CD4-positive, alpha-beta T cell treated with Interleukin-10 for 1 hour (primary cell): Measurements from ENCODE around the gene MAST2.
"Not testable (repeated sequence)": the region's sequence is repeated elsewhere in the genome, so short reads cannot be mapped to it uniquely, and the experiment has no call there.

Experiments
- DNase-seq: peaks from one replicate; pipeline ENCODE4 v3.0.0-alpha.2; 2020

The MAST2 gene

GRCh38 chr1:45952072-45952471 is 148.7 kb downstream of the MAST2 start:
- no peak for DNase-seq

- no peak for DNase-seq
Measured at GRCh38 chr1:45953934-45954847, 150.8 kb downstream of the MAST2 start.

- DNase-seq = no peak
Measured at GRCh38 chr1:45957684-45958083, 154.3 kb downstream of the MAST2 start.

GRCh38 chr1:45958317-45958716 is 154.9 kb downstream of the MAST2 start:
- no peak for DNase-seq

GRCh38 chr1:45960930-45961715 is 157.7 kb downstream of the MAST2 start:
- no peak for DNase-seq

GRCh38 chr1:45961936-45962335 is 158.5 kb downstream of the MAST2 start:
- DNase-seq = not testable (repeated sequence)

GRCh38 chr1:45968941-45969666 is 165.7 kb downstream of the MAST2 start:
- no peak for DNase-seq

- no peak for DNase-seq
Measured at GRCh38 chr1:45969866-45970265, 166.5 kb downstream of the MAST2 start.

- DNase-seq = no peak
Measured at GRCh38 chr1:45971335-45971734, 167.9 kb downstream of the MAST2 start.

- DNase-seq = no peak
Measured at GRCh38 chr1:45971922-45972531, 168.6 kb downstream of the MAST2 start.

GRCh38 chr1:45972621-45973020 is 169.2 kb downstream of the MAST2 start:
- no peak for DNase-seq

- DNase-seq = no peak
Measured at GRCh38 chr1:45973121-45973520, 169.7 kb downstream of the MAST2 start.

GRCh38 chr1:45974541-45975269 is 171.3 kb downstream of the MAST2 start:
- no peak for DNase-seq

- no peak for DNase-seq
Measured at GRCh38 chr1:45976623-45977022, 173.2 kb downstream of the MAST2 start.

- DNase-seq = no peak
Measured at GRCh38 chr1:45979074-45979777, 175.8 kb downstream of the MAST2 start.

- no peak for DNase-seq
Measured at GRCh38 chr1:45979778-45980176, 176.4 kb downstream of the MAST2 start.

- no peak for DNase-seq
Measured at GRCh38 chr1:45982359-45982758, 178.9 kb downstream of the MAST2 start.

- DNase-seq = no peak
Measured at GRCh38 chr1:45983967-45984366, 180.6 kb downstream of the MAST2 start.

GRCh38 chr1:45987204-45987603 is 183.8 kb downstream of the MAST2 start:
- DNase-seq = no peak

GRCh38 chr1:45989249-45989648 is 185.8 kb downstream of the MAST2 start:
- no peak for DNase-seq

- no peak for DNase-seq
Measured at GRCh38 chr1:45994423-45994822, 191.0 kb downstream of the MAST2 start.
